CD4-positive, alpha-beta T cell treated with Interleukin-2 at 100 ng/mL for 4 hours (primary cell): ENCODE results near the gene ZNF37A.
"Not testable (repeated sequence)": the region's sequence is repeated elsewhere in the genome, so short reads cannot be mapped to it uniquely, and the experiment has no call there.

Source experiments
- DNase-seq: peaks from one replicate; pipeline ENCODE4 v3.0.0-alpha.2; 2020; ENCODE audit warnings: low spot score

Gene ZNF37A

GRCh38 chr10:38094158-38094926, at the start of gene ZNF37A:
Gene ZNF37A, plus strand, starts transcription at chr10:38094337. Its CDS starts 2,281 bp downstream, at chr10:38096618.
- peak; percentile 92 for DNase-seq

- DNase-seq: no peak
Observed at GRCh38 chr10:38045129-38045528, 49.0 kb upstream of the ZNF37A start.

- DNase-seq: no peak
Observed at GRCh38 chr10:38047666-38048065, 46.5 kb upstream of the ZNF37A start.

- no peak for DNase-seq
Observed at GRCh38 chr10:38050212-38050611, 43.9 kb upstream of the ZNF37A start.

GRCh38 chr10:38054361-38054797, 39.8 kb upstream of the ZNF37A start:
- DNase-seq: no peak

GRCh38 chr10:38055274-38055894, 38.8 kb upstream of the ZNF37A start:
- DNase-seq: not testable (repeated sequence)

- not testable (repeated sequence) for DNase-seq
Observed at GRCh38 chr10:38069663-38070062, 24.5 kb upstream of the ZNF37A start.

- DNase-seq: no peak
Observed at GRCh38 chr10:38070501-38070900, 23.6 kb upstream of the ZNF37A start.

- DNase-seq: no peak
Observed at GRCh38 chr10:38072552-38072951, 21.6 kb upstream of the ZNF37A start.

GRCh38 chr10:38076687-38077086, 17.4 kb upstream of the ZNF37A start:
- DNase-seq: no peak

GRCh38 chr10:38093318-38093717, 819 bp upstream of the ZNF37A start:
- not testable (repeated sequence) for DNase-seq

- no peak for DNase-seq
Observed at GRCh38 chr10:38093816-38094157, 350 bp upstream of the ZNF37A start.

- DNase-seq: no peak
Observed at GRCh38 chr10:38094927-38095574, 914 bp downstream of the ZNF37A start.

GRCh38 chr10:38102880-38103279, 8.7 kb downstream of the ZNF37A start:
- no peak for DNase-seq

GRCh38 chr10:38103756-38104155, 9.6 kb downstream of the ZNF37A start:
- no peak for DNase-seq

GRCh38 chr10:38112159-38112558, 18.0 kb downstream of the ZNF37A start:
- DNase-seq: no peak

GRCh38 chr10:38118072-38118807, 24.1 kb downstream of the ZNF37A start:
- no peak for DNase-seq

GRCh38 chr10:38119038-38119437, 24.9 kb downstream of the ZNF37A start:
- no peak for DNase-seq

GRCh38 chr10:38127812-38128211, 33.7 kb downstream of the ZNF37A start:
- no peak for DNase-seq

GRCh38 chr10:38143587-38143986, 49.5 kb downstream of the ZNF37A start:
- no peak for DNase-seq

GRCh38 chr10:38146579-38147333, 52.6 kb downstream of the ZNF37A start:
- DNase-seq: no peak

GRCh38 chr10:38147686-38148085, 53.5 kb downstream of the ZNF37A start:
- no peak for DNase-seq
